GM23338 (cell line): ENCODE data around the gene EPS8L2. TPM values are rescaled to one million over a fixed set of nuclear protein-coding genes. Genes with fewer than 3 reads are reported as not detected.

Source experiments
- ATAC-seq: fragments of 200-7000 bp; cut with Tn5 transposase; 3 replicates; pipeline ENCODE4 v1.9.1; 2020
- DNase-seq: peaks from one replicate; pipeline ENCODE4 v3.0.0-alpha.2; 2015; ENCODE audit warnings: low spot score
- H2AFZ ChIP-seq: fragments of 200-600 bp; sonication (generic); 2 replicates; pipeline ENCODE4 v1.8.0; 2016; ENCODE audit warnings: antibody characterized with exemption, mild to moderate bottlenecking, moderate library complexity
- H3F3A ChIP-seq: fragments of 200-600 bp; sonication (generic); replicated peaks from 2 replicates; pipeline ENCODE4 v1.8.0; 2017; ENCODE audit warnings: antibody characterized with exemption, mixed run types, low read depth
- H3K27ac ChIP-seq: fragments of 200-600 bp; sonication (generic); 2 replicates; pipeline ENCODE4 v1.6.1; 2016; ENCODE audit warnings: low read depth
- H3K27me3 ChIP-seq: fragments of 200-600 bp; sonication (generic); 2 replicates; pipeline ENCODE4 v1.8.0; 2016; ENCODE audit warnings: mild to moderate bottlenecking, mixed run types, moderate library complexity; ENCODE audit not compliant: insufficient read depth
- H3K36me3 ChIP-seq: fragments of 200-600 bp; sonication (generic); 2 replicates; pipeline ENCODE4 v1.8.0; 2016; ENCODE audit warnings: mild to moderate bottlenecking; ENCODE audit not compliant: insufficient read depth
- H3K4me1 ChIP-seq: fragments of 200-600 bp; sonication (generic); 2 replicates; pipeline ENCODE4 v1.8.0; 2016; ENCODE audit warnings: mild to moderate bottlenecking, moderate library complexity; ENCODE audit not compliant: insufficient read depth
- H3K4me2 ChIP-seq: fragments of 200-600 bp; sonication (generic); 2 replicates; pipeline ENCODE4 v1.7.1; 2017; ENCODE audit warnings: mixed run types
- H3K4me3 ChIP-seq: fragments of 200-600 bp; sonication (generic); 2 replicates; pipeline ENCODE4 v1.6.1; 2016; ENCODE audit warnings: mixed run types
- H3K79me2 ChIP-seq: fragments of 200-600 bp; sonication (generic); replicated peaks from 2 replicates; pipeline ENCODE4 v1.8.0; 2017; ENCODE audit warnings: mild to moderate bottlenecking; ENCODE audit not compliant: insufficient read depth
- H3K9me2 ChIP-seq: fragments of 200-600 bp; sonication (generic); 2 replicates; pipeline ENCODE4 v1.8.0; 2017; ENCODE audit not compliant: insufficient read depth
- H4K20me1 ChIP-seq: fragments of 200-600 bp; sonication (generic); replicated peaks from 2 replicates; pipeline ENCODE4 v1.8.0; 2017; ENCODE audit warnings: mild to moderate bottlenecking; ENCODE audit not compliant: insufficient read depth
- H3K27ac Mint-ChIP-seq: 2 replicates; pipeline ENCODE4 v1.8.0; 2020; ENCODE audit warnings: inconsistent platforms, mild to moderate bottlenecking, moderate library complexity, mixed read lengths
- H3K27me3 Mint-ChIP-seq: 3 replicates; pipeline ENCODE4 v1.8.0; 2022; ENCODE audit warnings: low read depth, mild to moderate bottlenecking, moderate library complexity, mixed read lengths, inconsistent platforms; ENCODE audit not compliant: insufficient read depth, poor library complexity
- H3K36me3 Mint-ChIP-seq: 3 replicates; pipeline ENCODE4 v1.8.0; 2021; ENCODE audit warnings: low read depth, mild to moderate bottlenecking, inconsistent platforms, moderate library complexity, mixed read lengths
- H3K4me1 Mint-ChIP-seq: 3 replicates; pipeline ENCODE4 v1.8.0; 2020; ENCODE audit warnings: mild to moderate bottlenecking, inconsistent platforms, mixed read lengths
- H3K4me3 Mint-ChIP-seq: 3 replicates; pipeline ENCODE4 v1.8.0; 2021; ENCODE audit warnings: moderate library complexity, mild to moderate bottlenecking, inconsistent platforms, mixed read lengths
- H3K9me3 Mint-ChIP-seq: 3 replicates; pipeline ENCODE4 v1.8.0; 2020; ENCODE audit warnings: moderate library complexity, mild to moderate bottlenecking, inconsistent platforms, mixed read lengths
- CREB1 ChIP-seq: fragments of 250-450 bp; sonication (Bioruptor Pico); IDR thresholded peaks from 2 replicates; pipeline ENCODE4 v1.5.0; 2020; ENCODE audit warnings: low read depth, mild to moderate bottlenecking, moderate library complexity
- EZH2phosphoT487 ChIP-seq: fragments of 200-600 bp; sonication (generic); IDR thresholded peaks from one replicate; pipeline ENCODE4 v1.8.1; 2018; ENCODE audit warnings: antibody characterized with exemption; ENCODE audit not compliant: unreplicated experiment
- JUNB ChIP-seq: IDR thresholded peaks from one replicate; pipeline ENCODE4 v1.6.1; 2016; ENCODE audit warnings: antibody characterized with exemption; ENCODE audit not compliant: unreplicated experiment
- NANOG ChIP-seq: IDR thresholded peaks from 2 replicates; pipeline ENCODE4 v1.6.1; 2016; ENCODE audit warnings: antibody characterized with exemption, borderline replicate concordance
- POLR2AphosphoS5 ChIP-seq: IDR thresholded peaks from 2 replicates; pipeline ENCODE4 v1.6.1; 2016; ENCODE audit warnings: antibody characterized with exemption, low read depth
- STAT1 ChIP-seq: IDR thresholded peaks from one replicate; pipeline ENCODE4 v1.6.1; 2016; ENCODE audit warnings: antibody characterized with exemption; ENCODE audit not compliant: unreplicated experiment
- ZNF331 ChIP-seq: fragments of 250-450 bp; sonication (Bioruptor Pico); IDR thresholded peaks from 2 replicates; pipeline ENCODE4 v1.5.0; 2020; ENCODE audit warnings: low read depth, mild to moderate bottlenecking, moderate library complexity
- polyA plus RNA-seq: library from polyadenylated mRNA; unstranded; fragments of >200 nt; fragmentation: Nextera tagmentation; extraction: Ambion mirVana; gene quantifications from 2 replicates; pipeline ENCODE4 v1.2.1, GENCODE V29; 2016
- total RNA-seq: library from RNA; depleted of rRNA; stranded (reverse); fragments of >200 nt; shearing (Covaris generic); gene quantifications from 2 replicates; pipeline ENCODE4 v1.2.3, GENCODE V29; 2014
- TF ChIP-seq, protein P1 (sequence below): fragments of 250-450 bp; sonication (Bioruptor Pico); IDR thresholded peaks from 2 replicates; pipeline ENCODE4 v1.5.0; 2020; ENCODE audit warnings: mild to moderate bottlenecking, moderate library complexity

EPS8L2 gene
- total and polyA plus RNA-seq, 2 experiments from 2014 or later, result 38.7 to 59.4 TPM

DNA sequence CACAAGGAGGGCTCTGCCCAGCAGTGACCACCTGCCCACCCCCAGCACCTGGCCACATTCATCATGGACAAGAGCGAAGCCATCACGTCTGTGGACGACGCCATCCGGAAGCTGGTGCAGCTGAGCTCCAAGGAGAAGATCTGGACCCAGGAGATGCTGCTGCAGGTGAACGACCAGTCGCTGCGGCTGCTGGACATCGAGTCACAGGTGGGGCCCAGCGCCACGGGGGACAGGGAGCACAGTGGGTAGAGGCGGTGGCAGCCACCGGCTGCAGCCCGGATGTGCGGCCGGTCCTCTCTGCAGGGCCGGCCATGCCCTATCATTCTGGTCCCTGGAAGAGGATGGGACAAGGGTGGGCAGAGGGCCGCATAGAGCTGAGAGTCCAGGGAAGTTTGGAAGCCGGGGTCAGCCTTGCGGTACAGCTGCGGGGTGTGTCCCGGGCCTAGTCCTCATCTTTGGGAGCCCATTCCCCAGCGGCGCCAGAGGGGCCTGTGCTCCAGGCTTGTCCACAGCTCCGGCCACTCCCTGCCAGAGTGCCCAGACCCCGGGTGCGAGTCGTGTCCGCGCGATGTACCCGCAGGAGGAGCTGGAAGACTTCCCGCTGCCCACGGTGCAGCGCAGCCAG, 14.1 kb downstream of the EPS8L2 start:
- peaks cover 9% of the 10 kb centered on the region for H3K27me3 Mint-ChIP-seq
- no peaks in the 10 kb centered on the region for H3K27me3 ChIP-seq

DNA sequence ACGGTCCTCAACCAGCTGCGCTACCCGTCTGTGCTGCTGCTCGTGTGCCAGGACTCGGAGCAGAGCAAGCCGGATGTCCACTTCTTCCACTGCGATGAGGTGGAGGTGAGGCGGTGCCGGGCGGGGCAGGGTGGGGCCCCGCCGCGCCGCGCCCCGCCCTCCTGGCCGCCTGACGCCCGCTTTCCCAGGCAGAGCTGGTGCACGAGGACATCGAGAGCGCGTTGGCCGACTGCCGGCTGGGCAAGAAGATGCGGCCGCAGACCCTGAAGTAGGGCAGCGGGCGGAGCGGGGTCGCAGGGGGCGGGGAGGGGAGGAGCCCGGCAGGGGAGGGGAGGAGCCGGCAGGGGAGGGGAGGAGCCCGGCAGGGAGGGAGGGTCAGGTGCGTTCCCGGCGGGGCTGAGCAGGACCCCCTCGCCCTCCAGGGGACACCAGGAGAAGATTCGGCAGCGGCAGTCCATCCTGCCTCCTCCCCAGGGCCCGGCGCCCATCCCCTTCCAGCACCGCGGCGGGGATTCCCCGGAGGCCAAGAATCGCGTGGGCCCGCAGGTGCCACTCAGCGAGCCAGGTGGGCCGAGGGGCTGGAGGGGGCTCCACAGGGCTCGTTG, 14.7 kb downstream of the EPS8L2 start:
- no peaks in the 10 kb centered on the region; the same call in none of the 2 replicates for H3K4me1 ChIP-seq
- no peak overlapping the region for H3K27ac ChIP-seq
- H3K79me2 ChIP-seq, result no peaks in the 10 kb centered on the region
- no peaks in the 10 kb centered on the region for H3K36me3 ChIP-seq
- no peaks in the 10 kb centered on the region for H3K27me3 ChIP-seq
- Mint-ChIP-seq H3K27ac (no peak overlapping the region), H3K4me1 (peaks cover 7% of the 10 kb centered on the region; the same call in 2 of the 3 replicates), H3K9me3 (no peaks in the 10 kb centered on the region; the same call in 2 of the 3 replicates), H3K4me3 (peak overlapping the region; percentile 46; the same call in 2 of the 3 replicates), H3K27me3 (peaks cover 12% of the 10 kb centered on the region), H3K36me3 (no peaks in the 10 kb centered on the region)
- ATAC-seq (peak; percentile 74), DNase-seq (peak; percentile 91)
- peak overlapping the region; percentile 51 for H3K4me3 ChIP-seq
- TF ChIP-seq CREB1 (CRISPR knock-in tag) (no peak), POLR2AphosphoS5 (peak; percentile 67), STAT1 (no peak)
- H2AFZ ChIP-seq, result peak overlapping the region; percentile 87; the same call in 1 of the 2 replicates
- no peaks in the 10 kb centered on the region for H3K9me2 ChIP-seq
- H3F3A ChIP-seq, result 0 out of 2 replicates have a peak, but pooled peaks cover 19% of the 10 kb centered on the region
- peak overlapping the region; percentile 76 for H3K4me2 ChIP-seq
- no peaks in the 10 kb centered on the region for H4K20me1 ChIP-seq

More for the DNA sequence above, 14.1 kb downstream of the EPS8L2 start:
- peak overlapping the region; percentile 76 for H3K4me2 ChIP-seq
- ATAC-seq (peak; percentile 4; the same call in 2 of the 3 replicates), DNase-seq (no peak)
- peak overlapping the region; percentile 51 for H3K4me3 ChIP-seq
- 0 out of 2 replicates have a peak, but pooled peaks cover 18% of the 10 kb centered on the region for H3F3A ChIP-seq
- H3K9me2 ChIP-seq, result no peaks in the 10 kb centered on the region
- peak overlapping the region; percentile 46; the same call in 2 of the 3 replicates for H3K4me3 Mint-ChIP-seq
- no peaks in the 10 kb centered on the region; the same call in 2 of the 3 replicates for H3K36me3 Mint-ChIP-seq
- TF ChIP-seq NANOG (no peak), EZH2phosphoT487 (no peak), ZNF331 (CRISPR knock-in tag) (no peak), JUNB (no peak), CREB1 (CRISPR knock-in tag) (no peak)
- H3K27ac ChIP-seq, result no peak overlapping the region
- H3K4me1 Mint-ChIP-seq, result peaks cover 5% of the 10 kb centered on the region; the same call in 2 of the 3 replicates
- H3K79me2 ChIP-seq, result no peaks in the 10 kb centered on the region
- H2AFZ ChIP-seq, result peak overlapping the region; percentile 87; the same call in 1 of the 2 replicates
- no peaks in the 10 kb centered on the region for H4K20me1 ChIP-seq
- H3K9me3 Mint-ChIP-seq, result peaks cover 4% of the 10 kb centered on the region; the same call in 1 of the 3 replicates
- no peak overlapping the region for H3K27ac Mint-ChIP-seq
- H3K36me3 ChIP-seq, result no peaks in the 10 kb centered on the region
- no peaks in the 10 kb centered on the region; the same call in none of the 2 replicates for H3K4me1 ChIP-seq

DNA sequence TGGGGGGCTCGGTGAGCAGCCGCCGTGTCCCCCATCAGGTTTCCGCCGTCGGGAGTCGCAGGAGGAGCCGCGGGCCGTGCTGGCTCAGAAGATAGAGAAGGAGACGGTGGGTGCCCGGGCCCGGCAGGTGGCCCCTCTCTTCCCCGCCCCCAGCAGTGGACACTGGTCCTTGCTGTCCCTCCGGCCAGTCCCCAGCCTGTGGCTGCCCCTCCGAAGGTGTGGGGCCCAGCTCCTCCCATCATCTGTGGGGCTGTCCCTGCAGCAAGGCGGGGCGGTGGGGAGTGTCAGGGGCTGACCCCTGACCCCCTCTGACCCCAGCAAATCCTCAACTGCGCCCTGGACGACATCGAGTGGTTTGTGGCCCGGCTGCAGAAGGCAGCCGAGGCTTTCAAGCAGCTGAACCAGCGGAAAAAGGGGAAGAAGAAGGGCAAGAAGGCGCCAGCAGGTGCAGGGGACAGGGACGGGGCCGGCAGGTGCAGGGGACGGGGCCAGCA, 15.3 kb downstream of the EPS8L2 start:
- no peaks in the 10 kb centered on the region for H3K9me2 ChIP-seq
- H3K4me3 ChIP-seq, result peak overlapping the region; percentile 51; the same call in 1 of the 2 replicates
- no peaks in the 10 kb centered on the region for H3K27me3 ChIP-seq
- H3F3A ChIP-seq, result 0 out of 2 replicates have a peak, but pooled peaks cover 19% of the 10 kb centered on the region
- Mint-ChIP-seq H3K27me3 (peaks cover 13% of the 10 kb centered on the region), H3K4me1 (peaks cover 7% of the 10 kb centered on the region; the same call in 2 of the 3 replicates), H3K4me3 (no peak overlapping the region), H3K36me3 (no peaks in the 10 kb centered on the region), H3K9me3 (no peaks in the 10 kb centered on the region; the same call in 2 of the 3 replicates), H3K27ac (no peak overlapping the region)
- ATAC-seq (no peak), DNase-seq (no peak)
- no peaks in the 10 kb centered on the region; the same call in none of the 2 replicates for H3K4me1 ChIP-seq
- no peaks in the 10 kb centered on the region for H4K20me1 ChIP-seq
- H3K4me2 ChIP-seq, result peak overlapping the region; percentile 64; the same call in 1 of the 2 replicates
- no peaks in the 10 kb centered on the region for H3K36me3 ChIP-seq
- no peak overlapping the region for H3K27ac ChIP-seq
- no peaks in the 10 kb centered on the region for H3K79me2 ChIP-seq
- no peak overlapping the region for H2AFZ ChIP-seq
- TF ChIP-seq, protein P1, sequence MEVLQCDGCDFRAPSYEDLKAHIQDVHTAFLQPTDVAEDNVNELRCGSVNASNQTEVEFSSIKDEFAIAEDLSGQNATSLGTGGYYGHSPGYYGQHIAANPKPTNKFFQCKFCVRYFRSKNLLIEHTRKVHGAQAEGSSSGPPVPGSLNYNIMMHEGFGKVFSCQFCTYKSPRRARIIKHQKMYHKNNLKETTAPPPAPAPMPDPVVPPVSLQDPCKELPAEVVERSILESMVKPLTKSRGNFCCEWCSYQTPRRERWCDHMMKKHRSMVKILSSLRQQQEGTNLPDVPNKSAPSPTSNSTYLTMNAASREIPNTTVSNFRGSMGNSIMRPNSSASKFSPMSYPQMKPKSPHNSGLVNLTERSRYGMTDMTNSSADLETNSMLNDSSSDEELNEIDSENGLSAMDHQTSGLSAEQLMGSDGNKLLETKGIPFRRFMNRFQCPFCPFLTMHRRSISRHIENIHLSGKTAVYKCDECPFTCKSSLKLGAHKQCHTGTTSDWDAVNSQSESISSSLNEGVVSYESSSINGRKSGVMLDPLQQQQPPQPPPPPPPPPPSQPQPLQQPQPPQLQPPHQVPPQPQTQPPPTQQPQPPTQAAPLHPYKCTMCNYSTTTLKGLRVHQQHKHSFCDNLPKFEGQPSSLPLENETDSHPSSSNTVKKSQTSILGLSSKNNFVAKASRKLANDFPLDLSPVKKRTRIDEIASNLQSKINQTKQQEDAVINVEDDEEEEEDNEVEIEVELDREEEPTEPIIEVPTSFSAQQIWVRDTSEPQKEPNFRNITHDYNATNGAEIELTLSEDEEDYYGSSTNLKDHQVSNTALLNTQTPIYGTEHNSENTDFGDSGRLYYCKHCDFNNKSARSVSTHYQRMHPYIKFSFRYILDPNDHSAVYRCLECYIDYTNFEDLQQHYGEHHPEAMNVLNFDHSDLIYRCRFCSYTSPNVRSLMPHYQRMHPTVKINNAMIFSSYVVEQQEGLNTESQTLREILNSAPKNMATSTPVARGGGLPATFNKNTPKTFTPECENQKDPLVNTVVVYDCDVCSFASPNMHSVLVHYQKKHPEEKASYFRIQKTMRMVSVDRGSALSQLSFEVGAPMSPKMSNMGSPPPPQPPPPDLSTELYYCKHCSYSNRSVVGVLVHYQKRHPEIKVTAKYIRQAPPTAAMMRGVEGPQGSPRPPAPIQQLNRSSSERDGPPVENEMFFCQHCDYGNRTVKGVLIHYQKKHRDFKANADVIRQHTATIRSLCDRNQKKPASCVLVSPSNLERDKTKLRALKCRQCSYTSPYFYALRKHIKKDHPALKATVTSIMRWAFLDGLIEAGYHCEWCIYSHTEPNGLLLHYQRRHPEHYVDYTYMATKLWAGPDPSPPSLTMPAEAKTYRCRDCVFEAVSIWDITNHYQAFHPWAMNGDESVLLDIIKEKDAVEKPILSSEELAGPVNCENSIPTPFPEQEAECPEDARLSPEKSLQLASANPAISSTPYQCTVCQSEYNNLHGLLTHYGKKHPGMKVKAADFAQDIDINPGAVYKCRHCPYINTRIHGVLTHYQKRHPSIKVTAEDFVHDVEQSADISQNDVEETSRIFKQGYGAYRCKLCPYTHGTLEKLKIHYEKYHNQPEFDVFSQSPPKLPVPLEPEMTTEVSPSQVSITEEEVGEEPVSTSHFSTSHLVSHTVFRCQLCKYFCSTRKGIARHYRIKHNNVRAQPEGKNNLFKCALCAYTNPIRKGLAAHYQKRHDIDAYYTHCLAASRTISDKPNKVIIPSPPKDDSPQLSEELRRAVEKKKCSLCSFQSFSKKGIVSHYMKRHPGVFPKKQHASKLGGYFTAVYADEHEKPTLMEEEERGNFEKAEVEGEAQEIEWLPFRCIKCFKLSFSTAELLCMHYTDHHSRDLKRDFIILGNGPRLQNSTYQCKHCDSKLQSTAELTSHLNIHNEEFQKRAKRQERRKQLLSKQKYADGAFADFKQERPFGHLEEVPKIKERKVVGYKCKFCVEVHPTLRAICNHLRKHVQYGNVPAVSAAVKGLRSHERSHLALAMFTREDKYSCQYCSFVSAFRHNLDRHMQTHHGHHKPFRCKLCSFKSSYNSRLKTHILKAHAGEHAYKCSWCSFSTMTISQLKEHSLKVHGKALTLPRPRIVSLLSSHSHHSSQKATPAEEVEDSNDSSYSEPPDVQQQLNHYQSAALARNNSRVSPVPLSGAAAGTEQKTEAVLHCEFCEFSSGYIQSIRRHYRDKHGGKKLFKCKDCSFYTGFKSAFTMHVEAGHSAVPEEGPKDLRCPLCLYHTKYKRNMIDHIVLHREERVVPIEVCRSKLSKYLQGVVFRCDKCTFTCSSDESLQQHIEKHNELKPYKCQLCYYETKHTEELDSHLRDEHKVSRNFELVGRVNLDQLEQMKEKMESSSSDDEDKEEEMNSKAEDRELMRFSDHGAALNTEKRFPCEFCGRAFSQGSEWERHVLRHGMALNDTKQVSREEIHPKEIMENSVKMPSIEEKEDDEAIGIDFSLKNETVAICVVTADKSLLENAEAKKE (CRISPR knock-in tag), result no peak
